GM23338 (cell line): ENCODE measurements around the gene BABAM1. TPM values are rescaled to one million over a fixed set of nuclear protein-coding genes. Genes with fewer than 3 reads are reported as not detected.

Experiments used
- ATAC-seq: fragments of 200-7000 bp; cut with Tn5 transposase; 3 replicates; pipeline ENCODE4 v1.9.1; 2020
- DNase-seq: peaks from one replicate; pipeline ENCODE4 v3.0.0-alpha.2; 2015; ENCODE audit warnings: low spot score
- H2AFZ ChIP-seq: fragments of 200-600 bp; sonication (generic); 2 replicates; pipeline ENCODE4 v1.8.0; 2016; ENCODE audit warnings: antibody characterized with exemption, mild to moderate bottlenecking, moderate library complexity
- H3F3A ChIP-seq: fragments of 200-600 bp; sonication (generic); replicated peaks from 2 replicates; pipeline ENCODE4 v1.8.0; 2017; ENCODE audit warnings: antibody characterized with exemption, mixed run types, low read depth
- H3K27ac ChIP-seq: fragments of 200-600 bp; sonication (generic); 2 replicates; pipeline ENCODE4 v1.6.1; 2016; ENCODE audit warnings: low read depth
- H3K27me3 ChIP-seq: fragments of 200-600 bp; sonication (generic); 2 replicates; pipeline ENCODE4 v1.8.0; 2016; ENCODE audit warnings: mild to moderate bottlenecking, mixed run types, moderate library complexity; ENCODE audit not compliant: insufficient read depth
- H3K36me3 ChIP-seq: fragments of 200-600 bp; sonication (generic); 2 replicates; pipeline ENCODE4 v1.8.0; 2016; ENCODE audit warnings: mild to moderate bottlenecking; ENCODE audit not compliant: insufficient read depth
- H3K4me1 ChIP-seq: fragments of 200-600 bp; sonication (generic); 2 replicates; pipeline ENCODE4 v1.8.0; 2016; ENCODE audit warnings: mild to moderate bottlenecking, moderate library complexity; ENCODE audit not compliant: insufficient read depth
- H3K4me2 ChIP-seq: fragments of 200-600 bp; sonication (generic); 2 replicates; pipeline ENCODE4 v1.7.1; 2017; ENCODE audit warnings: mixed run types
- H3K4me3 ChIP-seq: fragments of 200-600 bp; sonication (generic); 2 replicates; pipeline ENCODE4 v1.6.1; 2016; ENCODE audit warnings: mixed run types
- H3K79me2 ChIP-seq: fragments of 200-600 bp; sonication (generic); replicated peaks from 2 replicates; pipeline ENCODE4 v1.8.0; 2017; ENCODE audit warnings: mild to moderate bottlenecking; ENCODE audit not compliant: insufficient read depth
- H3K9me2 ChIP-seq: fragments of 200-600 bp; sonication (generic); 2 replicates; pipeline ENCODE4 v1.8.0; 2017; ENCODE audit not compliant: insufficient read depth
- H4K20me1 ChIP-seq: fragments of 200-600 bp; sonication (generic); replicated peaks from 2 replicates; pipeline ENCODE4 v1.8.0; 2017; ENCODE audit warnings: mild to moderate bottlenecking; ENCODE audit not compliant: insufficient read depth
- H3K27ac Mint-ChIP-seq: 2 replicates; pipeline ENCODE4 v1.8.0; 2020; ENCODE audit warnings: inconsistent platforms, mild to moderate bottlenecking, moderate library complexity, mixed read lengths
- H3K27me3 Mint-ChIP-seq: 3 replicates; pipeline ENCODE4 v1.8.0; 2022; ENCODE audit warnings: low read depth, mild to moderate bottlenecking, moderate library complexity, mixed read lengths, inconsistent platforms; ENCODE audit not compliant: insufficient read depth, poor library complexity
- H3K36me3 Mint-ChIP-seq: 3 replicates; pipeline ENCODE4 v1.8.0; 2021; ENCODE audit warnings: low read depth, mild to moderate bottlenecking, inconsistent platforms, moderate library complexity, mixed read lengths
- H3K4me1 Mint-ChIP-seq: 3 replicates; pipeline ENCODE4 v1.8.0; 2020; ENCODE audit warnings: mild to moderate bottlenecking, inconsistent platforms, mixed read lengths
- H3K4me3 Mint-ChIP-seq: 3 replicates; pipeline ENCODE4 v1.8.0; 2021; ENCODE audit warnings: moderate library complexity, mild to moderate bottlenecking, inconsistent platforms, mixed read lengths
- H3K9me3 Mint-ChIP-seq: 3 replicates; pipeline ENCODE4 v1.8.0; 2020; ENCODE audit warnings: moderate library complexity, mild to moderate bottlenecking, inconsistent platforms, mixed read lengths
- EZH2 ChIP-seq: fragments of 200-600 bp; sonication (generic); IDR thresholded peaks from one replicate; pipeline ENCODE4 v1.8.0; 2017; ENCODE audit warnings: antibody characterized with exemption, mild to moderate bottlenecking, low read depth; ENCODE audit not compliant: unreplicated experiment
- NANOG ChIP-seq: IDR thresholded peaks from 2 replicates; pipeline ENCODE4 v1.6.1; 2016; ENCODE audit warnings: antibody characterized with exemption, borderline replicate concordance
- POLR2AphosphoS5 ChIP-seq: IDR thresholded peaks from 2 replicates; pipeline ENCODE4 v1.6.1; 2016; ENCODE audit warnings: antibody characterized with exemption, low read depth
- STAT1 ChIP-seq: IDR thresholded peaks from one replicate; pipeline ENCODE4 v1.6.1; 2016; ENCODE audit warnings: antibody characterized with exemption; ENCODE audit not compliant: unreplicated experiment
- polyA plus RNA-seq: library from polyadenylated mRNA; unstranded; fragments of >200 nt; fragmentation: Nextera tagmentation; extraction: Ambion mirVana; gene quantifications from 2 replicates; pipeline ENCODE4 v1.2.1, GENCODE V29; 2016
- total RNA-seq: library from RNA; depleted of rRNA; stranded (reverse); fragments of >200 nt; shearing (Covaris generic); gene quantifications from 2 replicates; pipeline ENCODE4 v1.2.3, GENCODE V29; 2014
- TF ChIP-seq, protein P1 (sequence below), 2 experiments: fragments of 200-600 bp in 1 of 2; sonication (generic) in 1 of 2; conservative IDR thresholded peaks; 2 replicates each; pipeline versions ENCODE4 v1.5.1 to v1.6.1; 2016 to 2017; ENCODE audit warnings: antibody characterized with exemption in 2 of 2, low read depth in 2 of 2, mild to moderate bottlenecking in 2 of 2, moderate library complexity in 1 of 2
- TF ChIP-seq, protein P2 (sequence below): fragments of 250-450 bp; sonication (Bioruptor Pico); IDR thresholded peaks from 2 replicates; pipeline ENCODE4 v1.5.0; 2020; ENCODE audit warnings: mild to moderate bottlenecking, moderate library complexity

BABAM1 gene
- total and polyA plus RNA-seq, 2 experiments from 2014 or later: 78.1 to 95.0 TPM

DNA sequence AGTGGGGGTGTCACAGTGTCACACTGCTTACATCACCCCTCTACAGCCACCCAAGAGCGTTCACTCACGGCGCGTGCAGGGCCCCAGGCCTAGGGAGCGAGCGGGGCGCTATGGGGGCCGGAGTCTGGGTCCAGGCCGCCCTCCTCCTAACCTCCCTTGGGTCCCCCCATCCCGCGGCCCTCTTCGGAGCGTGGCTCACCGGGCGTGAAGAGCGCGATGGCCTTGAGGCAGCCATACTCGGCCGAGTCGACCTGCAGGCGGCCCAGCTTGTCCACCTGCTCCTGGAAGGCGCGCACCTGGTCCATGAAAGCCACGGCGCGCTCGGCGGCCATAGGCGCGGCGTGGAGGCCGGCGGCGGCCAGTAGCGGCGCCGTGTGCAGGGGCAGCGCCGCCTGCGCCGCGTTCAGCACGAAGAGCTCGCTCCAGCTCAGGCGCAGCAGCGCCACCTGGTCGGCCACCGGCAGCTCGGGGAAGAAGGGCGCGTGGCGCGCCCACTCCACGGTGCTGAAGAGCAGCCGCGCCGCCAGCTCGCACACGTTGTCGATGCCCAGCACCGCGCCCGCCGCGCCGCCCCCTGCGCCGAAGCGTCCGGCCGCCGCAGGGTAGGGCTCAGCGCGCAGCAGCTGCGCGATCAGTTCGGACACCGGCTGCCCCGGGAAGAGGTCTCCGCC is 31.8 kb upstream of the BABAM1 start:
- Histone ChIP-seq H3K9me2 (no peaks in the 10 kb centered on the region), H4K20me1 (peaks cover 29% of the 10 kb centered on the region), H3K4me1 (peaks cover 12% of the 10 kb centered on the region), H3K36me3 (peaks cover 6% of the 10 kb centered on the region; the same call in 1 of the 2 replicates), H3F3A (peaks cover 45% of the 10 kb centered on the region), H3K27me3 (no peaks in the 10 kb centered on the region), H3K79me2 (peaks cover 58% of the 10 kb centered on the region), H3K4me2 (peak overlapping the region; percentile 94), H2AFZ (no peak overlapping the region), H3K4me3 (peak overlapping the region; percentile 93), H3K27ac (peak overlapping the region; percentile 83; the same call in 1 of the 2 replicates)
- TF ChIP-seq STAT1 (no peak), POLR2AphosphoS5 (peak; percentile 33; the same call in 1 of the 2 replicates), EZH2 (no peak), NANOG (no peak)
- TF ChIP-seq, protein P1, sequence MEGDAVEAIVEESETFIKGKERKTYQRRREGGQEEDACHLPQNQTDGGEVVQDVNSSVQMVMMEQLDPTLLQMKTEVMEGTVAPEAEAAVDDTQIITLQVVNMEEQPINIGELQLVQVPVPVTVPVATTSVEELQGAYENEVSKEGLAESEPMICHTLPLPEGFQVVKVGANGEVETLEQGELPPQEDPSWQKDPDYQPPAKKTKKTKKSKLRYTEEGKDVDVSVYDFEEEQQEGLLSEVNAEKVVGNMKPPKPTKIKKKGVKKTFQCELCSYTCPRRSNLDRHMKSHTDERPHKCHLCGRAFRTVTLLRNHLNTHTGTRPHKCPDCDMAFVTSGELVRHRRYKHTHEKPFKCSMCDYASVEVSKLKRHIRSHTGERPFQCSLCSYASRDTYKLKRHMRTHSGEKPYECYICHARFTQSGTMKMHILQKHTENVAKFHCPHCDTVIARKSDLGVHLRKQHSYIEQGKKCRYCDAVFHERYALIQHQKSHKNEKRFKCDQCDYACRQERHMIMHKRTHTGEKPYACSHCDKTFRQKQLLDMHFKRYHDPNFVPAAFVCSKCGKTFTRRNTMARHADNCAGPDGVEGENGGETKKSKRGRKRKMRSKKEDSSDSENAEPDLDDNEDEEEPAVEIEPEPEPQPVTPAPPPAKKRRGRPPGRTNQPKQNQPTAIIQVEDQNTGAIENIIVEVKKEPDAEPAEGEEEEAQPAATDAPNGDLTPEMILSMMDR (conservative IDR thresholded peaks at IDR 0.05; ENCODE audit: low read depth in 2 of 2): peak in 1 of 2 experiments; percentile 40; a peak in 3 of 4 replicates
- TF ChIP-seq, protein P2, sequence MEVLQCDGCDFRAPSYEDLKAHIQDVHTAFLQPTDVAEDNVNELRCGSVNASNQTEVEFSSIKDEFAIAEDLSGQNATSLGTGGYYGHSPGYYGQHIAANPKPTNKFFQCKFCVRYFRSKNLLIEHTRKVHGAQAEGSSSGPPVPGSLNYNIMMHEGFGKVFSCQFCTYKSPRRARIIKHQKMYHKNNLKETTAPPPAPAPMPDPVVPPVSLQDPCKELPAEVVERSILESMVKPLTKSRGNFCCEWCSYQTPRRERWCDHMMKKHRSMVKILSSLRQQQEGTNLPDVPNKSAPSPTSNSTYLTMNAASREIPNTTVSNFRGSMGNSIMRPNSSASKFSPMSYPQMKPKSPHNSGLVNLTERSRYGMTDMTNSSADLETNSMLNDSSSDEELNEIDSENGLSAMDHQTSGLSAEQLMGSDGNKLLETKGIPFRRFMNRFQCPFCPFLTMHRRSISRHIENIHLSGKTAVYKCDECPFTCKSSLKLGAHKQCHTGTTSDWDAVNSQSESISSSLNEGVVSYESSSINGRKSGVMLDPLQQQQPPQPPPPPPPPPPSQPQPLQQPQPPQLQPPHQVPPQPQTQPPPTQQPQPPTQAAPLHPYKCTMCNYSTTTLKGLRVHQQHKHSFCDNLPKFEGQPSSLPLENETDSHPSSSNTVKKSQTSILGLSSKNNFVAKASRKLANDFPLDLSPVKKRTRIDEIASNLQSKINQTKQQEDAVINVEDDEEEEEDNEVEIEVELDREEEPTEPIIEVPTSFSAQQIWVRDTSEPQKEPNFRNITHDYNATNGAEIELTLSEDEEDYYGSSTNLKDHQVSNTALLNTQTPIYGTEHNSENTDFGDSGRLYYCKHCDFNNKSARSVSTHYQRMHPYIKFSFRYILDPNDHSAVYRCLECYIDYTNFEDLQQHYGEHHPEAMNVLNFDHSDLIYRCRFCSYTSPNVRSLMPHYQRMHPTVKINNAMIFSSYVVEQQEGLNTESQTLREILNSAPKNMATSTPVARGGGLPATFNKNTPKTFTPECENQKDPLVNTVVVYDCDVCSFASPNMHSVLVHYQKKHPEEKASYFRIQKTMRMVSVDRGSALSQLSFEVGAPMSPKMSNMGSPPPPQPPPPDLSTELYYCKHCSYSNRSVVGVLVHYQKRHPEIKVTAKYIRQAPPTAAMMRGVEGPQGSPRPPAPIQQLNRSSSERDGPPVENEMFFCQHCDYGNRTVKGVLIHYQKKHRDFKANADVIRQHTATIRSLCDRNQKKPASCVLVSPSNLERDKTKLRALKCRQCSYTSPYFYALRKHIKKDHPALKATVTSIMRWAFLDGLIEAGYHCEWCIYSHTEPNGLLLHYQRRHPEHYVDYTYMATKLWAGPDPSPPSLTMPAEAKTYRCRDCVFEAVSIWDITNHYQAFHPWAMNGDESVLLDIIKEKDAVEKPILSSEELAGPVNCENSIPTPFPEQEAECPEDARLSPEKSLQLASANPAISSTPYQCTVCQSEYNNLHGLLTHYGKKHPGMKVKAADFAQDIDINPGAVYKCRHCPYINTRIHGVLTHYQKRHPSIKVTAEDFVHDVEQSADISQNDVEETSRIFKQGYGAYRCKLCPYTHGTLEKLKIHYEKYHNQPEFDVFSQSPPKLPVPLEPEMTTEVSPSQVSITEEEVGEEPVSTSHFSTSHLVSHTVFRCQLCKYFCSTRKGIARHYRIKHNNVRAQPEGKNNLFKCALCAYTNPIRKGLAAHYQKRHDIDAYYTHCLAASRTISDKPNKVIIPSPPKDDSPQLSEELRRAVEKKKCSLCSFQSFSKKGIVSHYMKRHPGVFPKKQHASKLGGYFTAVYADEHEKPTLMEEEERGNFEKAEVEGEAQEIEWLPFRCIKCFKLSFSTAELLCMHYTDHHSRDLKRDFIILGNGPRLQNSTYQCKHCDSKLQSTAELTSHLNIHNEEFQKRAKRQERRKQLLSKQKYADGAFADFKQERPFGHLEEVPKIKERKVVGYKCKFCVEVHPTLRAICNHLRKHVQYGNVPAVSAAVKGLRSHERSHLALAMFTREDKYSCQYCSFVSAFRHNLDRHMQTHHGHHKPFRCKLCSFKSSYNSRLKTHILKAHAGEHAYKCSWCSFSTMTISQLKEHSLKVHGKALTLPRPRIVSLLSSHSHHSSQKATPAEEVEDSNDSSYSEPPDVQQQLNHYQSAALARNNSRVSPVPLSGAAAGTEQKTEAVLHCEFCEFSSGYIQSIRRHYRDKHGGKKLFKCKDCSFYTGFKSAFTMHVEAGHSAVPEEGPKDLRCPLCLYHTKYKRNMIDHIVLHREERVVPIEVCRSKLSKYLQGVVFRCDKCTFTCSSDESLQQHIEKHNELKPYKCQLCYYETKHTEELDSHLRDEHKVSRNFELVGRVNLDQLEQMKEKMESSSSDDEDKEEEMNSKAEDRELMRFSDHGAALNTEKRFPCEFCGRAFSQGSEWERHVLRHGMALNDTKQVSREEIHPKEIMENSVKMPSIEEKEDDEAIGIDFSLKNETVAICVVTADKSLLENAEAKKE (CRISPR knock-in tag): no peak
- Mint-ChIP-seq H3K4me3 (peak overlapping the region; percentile 85), H3K27ac (0 out of 2 replicates have a peak overlapping the region, but pooled peaks have one; percentile 40), H3K27me3 (peaks cover 18% of the 10 kb centered on the region), H3K4me1 (peaks cover 18% of the 10 kb centered on the region), H3K36me3 (peaks cover 55% of the 10 kb centered on the region), H3K9me3 (no peaks in the 10 kb centered on the region)
- peak; percentile 65 for ATAC-seq
- peak; percentile 65 for DNase-seq
